Measurements from ENCODE around the gene SGMS2. TPM values are rescaled to one million over a fixed set of nuclear protein-coding genes. Genes with fewer than 3 reads are reported as not detected.

The SGMS2 gene
- total RNA-seq, 1 experiment from 2014 or later, result 77.8 TPM

DNA sequence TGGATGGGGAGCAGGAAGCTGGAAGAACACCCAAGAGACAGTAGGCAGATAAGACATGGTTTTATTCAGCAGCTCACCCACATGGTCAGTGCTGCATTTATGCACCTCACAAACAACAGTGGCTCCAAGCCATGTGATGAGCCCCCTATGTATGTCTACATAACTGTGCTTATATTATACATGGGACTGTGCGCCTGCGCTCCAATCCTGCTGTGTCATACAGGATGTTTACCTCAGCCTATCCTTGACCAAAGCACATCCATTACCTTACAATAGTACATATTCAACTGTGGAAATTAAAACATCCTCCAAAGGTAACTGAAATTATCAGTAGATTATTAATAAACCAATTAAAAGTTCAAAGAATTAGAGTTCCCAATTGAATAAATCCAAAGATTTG is 44.1 kb upstream of the SGMS2 start:
- Mint-ChIP-seq H3K9me3 (ENCODE audit: unreplicated experiment) (no peaks in the 10 kb centered on the region), H3K36me3 (ENCODE audit: insufficient read depth, unreplicated experiment) (no peaks in the 10 kb centered on the region), H3K4me3 (ENCODE audit: unreplicated experiment) (no peak overlapping the region), H3K27me3 (ENCODE audit: insufficient read depth, unreplicated experiment) (no peaks in the 10 kb centered on the region), H3K4me1 (ENCODE audit: insufficient read depth, unreplicated experiment) (no peaks in the 10 kb centered on the region), H3K27ac (ENCODE audit: low read depth, unreplicated experiment) (no peak overlapping the region)
- TF ChIP-seq, protein P1, sequence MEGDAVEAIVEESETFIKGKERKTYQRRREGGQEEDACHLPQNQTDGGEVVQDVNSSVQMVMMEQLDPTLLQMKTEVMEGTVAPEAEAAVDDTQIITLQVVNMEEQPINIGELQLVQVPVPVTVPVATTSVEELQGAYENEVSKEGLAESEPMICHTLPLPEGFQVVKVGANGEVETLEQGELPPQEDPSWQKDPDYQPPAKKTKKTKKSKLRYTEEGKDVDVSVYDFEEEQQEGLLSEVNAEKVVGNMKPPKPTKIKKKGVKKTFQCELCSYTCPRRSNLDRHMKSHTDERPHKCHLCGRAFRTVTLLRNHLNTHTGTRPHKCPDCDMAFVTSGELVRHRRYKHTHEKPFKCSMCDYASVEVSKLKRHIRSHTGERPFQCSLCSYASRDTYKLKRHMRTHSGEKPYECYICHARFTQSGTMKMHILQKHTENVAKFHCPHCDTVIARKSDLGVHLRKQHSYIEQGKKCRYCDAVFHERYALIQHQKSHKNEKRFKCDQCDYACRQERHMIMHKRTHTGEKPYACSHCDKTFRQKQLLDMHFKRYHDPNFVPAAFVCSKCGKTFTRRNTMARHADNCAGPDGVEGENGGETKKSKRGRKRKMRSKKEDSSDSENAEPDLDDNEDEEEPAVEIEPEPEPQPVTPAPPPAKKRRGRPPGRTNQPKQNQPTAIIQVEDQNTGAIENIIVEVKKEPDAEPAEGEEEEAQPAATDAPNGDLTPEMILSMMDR (IDR thresholded peaks at IDR 0.05; ENCODE audit: unreplicated experiment), result no peak
- no peak for DNase-seq (ENCODE audit: unreplicated experiment)
- no TSS peak for BruUV-seq (replicated peaks)
- POLR2A ChIA-PET, result no interaction called here
- CTCF ChIA-PET, result no interaction called here
- intact Hi-C loops (cut with micrococcal nuclease), result no loop called here

DNA sequence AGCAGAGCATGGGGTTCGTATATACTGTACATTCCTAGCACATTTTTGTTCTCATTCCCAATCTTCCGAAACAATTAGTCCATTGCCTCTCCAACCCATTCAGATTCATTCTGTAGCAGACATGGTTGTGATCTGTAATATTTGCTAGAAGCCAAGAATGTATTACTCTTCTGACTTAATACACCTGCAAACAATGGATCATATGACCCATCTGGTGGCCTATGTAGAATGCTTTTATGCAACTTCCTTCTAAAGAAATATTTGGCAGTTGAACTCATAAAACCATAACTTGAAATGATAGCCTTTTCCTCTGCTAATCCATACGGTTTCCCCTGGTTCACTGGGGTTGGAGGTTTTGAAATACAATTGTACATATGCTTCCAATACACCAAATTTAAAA is 32.8 kb upstream of the SGMS2 start:
- intact Hi-C loops (cut with micrococcal nuclease), result no loop called here
- ChIA-PET CTCF (no interaction called here), POLR2A (no interaction called here)
- TF ChIP-seq, protein P1 (IDR thresholded peaks at IDR 0.05; ENCODE audit: unreplicated experiment), result no peak
- no peak overlapping the region for H3K4me3 Mint-ChIP-seq (ENCODE audit: unreplicated experiment)
- peaks cover 6% of the 10 kb centered on the region for H3K9me3 Mint-ChIP-seq (ENCODE audit: unreplicated experiment)
- BruUV-seq (replicated peaks), result no TSS peak
- H3K4me1 Mint-ChIP-seq (ENCODE audit: insufficient read depth, unreplicated experiment), result peaks cover 5% of the 10 kb centered on the region
- no peaks in the 10 kb centered on the region for H3K36me3 Mint-ChIP-seq (ENCODE audit: insufficient read depth, unreplicated experiment)
- no peaks in the 10 kb centered on the region for H3K27me3 Mint-ChIP-seq (ENCODE audit: insufficient read depth, unreplicated experiment)
- no peak for DNase-seq (ENCODE audit: unreplicated experiment)
- H3K27ac Mint-ChIP-seq (ENCODE audit: low read depth, unreplicated experiment), result no peak overlapping the region

DNA sequence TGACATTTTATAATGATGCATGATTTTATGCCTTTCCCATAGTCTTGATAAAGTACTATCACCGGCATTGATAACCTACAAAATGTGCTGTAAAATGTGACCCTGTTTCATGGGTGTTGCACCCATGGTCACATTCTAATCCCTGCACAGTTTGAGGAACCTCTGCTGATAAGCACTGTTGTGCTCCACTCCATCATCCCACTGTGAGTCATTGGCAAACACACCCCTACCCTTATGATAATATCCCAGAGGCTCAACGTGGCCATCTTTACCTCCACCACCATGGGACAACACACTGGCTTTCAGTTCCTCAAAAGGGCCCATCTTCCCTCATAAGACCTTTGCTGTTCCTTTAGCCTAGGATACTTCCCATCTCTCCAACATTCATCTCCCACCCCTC is 32.0 kb upstream of the SGMS2 start:
- no peak overlapping the region for H3K27ac Mint-ChIP-seq (ENCODE audit: low read depth, unreplicated experiment)
- no peaks in the 10 kb centered on the region for H3K36me3 Mint-ChIP-seq (ENCODE audit: insufficient read depth, unreplicated experiment)
- DNase-seq (ENCODE audit: unreplicated experiment), result no peak
- CTCF ChIA-PET, result no interaction called here
- H3K4me3 Mint-ChIP-seq (ENCODE audit: unreplicated experiment), result no peak overlapping the region
- peaks cover 5% of the 10 kb centered on the region for H3K4me1 Mint-ChIP-seq (ENCODE audit: insufficient read depth, unreplicated experiment)
- POLR2A ChIA-PET, result no interaction called here
- H3K9me3 Mint-ChIP-seq (ENCODE audit: unreplicated experiment), result no peaks in the 10 kb centered on the region
- H3K27me3 Mint-ChIP-seq (ENCODE audit: insufficient read depth, unreplicated experiment), result no peaks in the 10 kb centered on the region
- intact Hi-C loops (cut with micrococcal nuclease), result no loop called here
- BruUV-seq (replicated peaks), result no TSS peak
- TF ChIP-seq, protein P1 (IDR thresholded peaks at IDR 0.05; ENCODE audit: unreplicated experiment), result no peak

DNA sequence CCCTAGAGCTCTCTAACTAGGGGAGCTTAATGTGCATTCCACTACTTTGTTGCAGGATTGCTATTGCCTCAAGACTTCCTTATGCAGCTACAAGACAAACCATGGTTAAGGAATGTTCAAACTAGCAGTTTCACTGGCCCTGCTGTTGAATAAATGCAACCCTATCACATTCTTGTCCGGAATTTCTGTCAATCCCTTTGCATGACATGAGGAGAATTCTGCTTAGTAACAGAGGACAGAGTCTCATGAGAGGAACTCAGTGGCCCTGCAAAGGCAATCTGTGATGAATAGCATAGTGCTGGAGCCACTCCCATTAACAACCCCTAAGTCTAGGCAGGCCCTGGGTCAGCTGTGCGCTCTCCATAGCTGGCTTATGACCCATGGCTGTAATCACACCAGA is 30.7 kb upstream of the SGMS2 start:
- intact Hi-C loops (cut with micrococcal nuclease), result no loop called here
- POLR2A ChIA-PET, result interaction anchor here (1.0 kb wide), 1 partner anchor 28 kb away, joined by 3 read pairs; no protein-coding TSS in a partner anchor
- BruUV-seq (replicated peaks), result no TSS peak
- Mint-ChIP-seq H3K27ac (ENCODE audit: low read depth, unreplicated experiment) (no peak overlapping the region), H3K4me1 (ENCODE audit: insufficient read depth, unreplicated experiment) (peaks cover 5% of the 10 kb centered on the region), H3K4me3 (ENCODE audit: unreplicated experiment) (no peak overlapping the region), H3K27me3 (ENCODE audit: insufficient read depth, unreplicated experiment) (no peaks in the 10 kb centered on the region), H3K36me3 (ENCODE audit: insufficient read depth, unreplicated experiment) (no peaks in the 10 kb centered on the region), H3K9me3 (ENCODE audit: unreplicated experiment) (no peaks in the 10 kb centered on the region)
- TF ChIP-seq, protein P1 (IDR thresholded peaks at IDR 0.05; ENCODE audit: unreplicated experiment), result no peak
- DNase-seq (ENCODE audit: unreplicated experiment), result no peak
- CTCF ChIA-PET, result interaction anchor here (0.5 to 1.1 kb wide), 2 partner anchors 29 to 35 kb away, joined by 3 to 4 read pairs; no protein-coding TSS in a partner anchor

Measured in MCF 10A (cell line).